Astrocyte (in vitro differentiated cells and primary cell): ENCODE results near the gene GPRIN1.

Source experiments
- EZH2 ChIP-seq: IDR thresholded peaks from 2 replicates; pipeline ENCODE4 v1.6.1; 2012; ENCODE audit warnings: mild to moderate bottlenecking, low read length, inconsistent platforms; ENCODE audit not compliant: insufficient read depth
- TF ChIP-seq, protein P1 (sequence below): IDR thresholded peaks from 2 replicates; pipeline ENCODE4 v1.5.1; 2011; ENCODE audit warnings: low read depth, mild to moderate bottlenecking, inconsistent platforms, low read length, moderate library complexity; ENCODE audit not compliant: insufficient read depth

DNA sequence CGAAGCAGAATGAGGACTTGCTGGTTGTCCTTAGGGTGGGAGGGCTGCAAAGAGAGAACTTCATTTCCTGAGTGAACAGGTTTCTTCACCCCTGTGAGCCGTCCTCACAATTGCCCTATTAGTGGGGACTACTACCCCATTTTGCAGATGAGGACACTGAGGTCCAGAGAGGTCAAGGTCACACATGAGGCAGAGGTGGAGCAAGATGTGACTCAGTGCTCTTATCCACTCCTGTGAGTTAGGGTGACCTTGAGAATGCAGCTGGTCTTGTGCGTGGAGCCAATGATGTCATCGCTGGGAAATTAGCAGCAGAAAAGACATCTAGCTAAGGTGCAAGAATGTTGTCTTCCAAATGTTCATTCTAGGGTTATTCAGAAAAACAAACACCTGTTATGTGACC lies 26.9 kb downstream of the GPRIN1 start:
- no peak for TF ChIP-seq EZH2
- TF ChIP-seq, protein P1, sequence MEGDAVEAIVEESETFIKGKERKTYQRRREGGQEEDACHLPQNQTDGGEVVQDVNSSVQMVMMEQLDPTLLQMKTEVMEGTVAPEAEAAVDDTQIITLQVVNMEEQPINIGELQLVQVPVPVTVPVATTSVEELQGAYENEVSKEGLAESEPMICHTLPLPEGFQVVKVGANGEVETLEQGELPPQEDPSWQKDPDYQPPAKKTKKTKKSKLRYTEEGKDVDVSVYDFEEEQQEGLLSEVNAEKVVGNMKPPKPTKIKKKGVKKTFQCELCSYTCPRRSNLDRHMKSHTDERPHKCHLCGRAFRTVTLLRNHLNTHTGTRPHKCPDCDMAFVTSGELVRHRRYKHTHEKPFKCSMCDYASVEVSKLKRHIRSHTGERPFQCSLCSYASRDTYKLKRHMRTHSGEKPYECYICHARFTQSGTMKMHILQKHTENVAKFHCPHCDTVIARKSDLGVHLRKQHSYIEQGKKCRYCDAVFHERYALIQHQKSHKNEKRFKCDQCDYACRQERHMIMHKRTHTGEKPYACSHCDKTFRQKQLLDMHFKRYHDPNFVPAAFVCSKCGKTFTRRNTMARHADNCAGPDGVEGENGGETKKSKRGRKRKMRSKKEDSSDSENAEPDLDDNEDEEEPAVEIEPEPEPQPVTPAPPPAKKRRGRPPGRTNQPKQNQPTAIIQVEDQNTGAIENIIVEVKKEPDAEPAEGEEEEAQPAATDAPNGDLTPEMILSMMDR: no peak
